Peyer's patch (tissue), 4 donors: ENCODE results near the gene ODC1.

Source experiments
- POLR2A ChIP-seq, 2 donors: fragments of 450-650 bp; IDR thresholded peaks; one replicate each; pipeline ENCODE4 v1.5.1; 2017; ENCODE audit warnings: antibody characterized with exemption in 2 of 2, mild to moderate bottlenecking in 2 of 2, moderate library complexity in 2 of 2
- TF ChIP-seq, protein P1 (sequence below), 6 experiments: fragments of 450-650 bp in 4 of 6; fragments of 200-600 bp in 2 of 6; sonication (generic) in 1 of 6; IDR thresholded peaks; one replicate each; pipeline ENCODE4 v1.5.1; 2017 to 2019; ENCODE audit warnings: antibody characterized with exemption in 6 of 6, mild to moderate bottlenecking in 3 of 6, moderate library complexity in 1 of 6

DNA sequence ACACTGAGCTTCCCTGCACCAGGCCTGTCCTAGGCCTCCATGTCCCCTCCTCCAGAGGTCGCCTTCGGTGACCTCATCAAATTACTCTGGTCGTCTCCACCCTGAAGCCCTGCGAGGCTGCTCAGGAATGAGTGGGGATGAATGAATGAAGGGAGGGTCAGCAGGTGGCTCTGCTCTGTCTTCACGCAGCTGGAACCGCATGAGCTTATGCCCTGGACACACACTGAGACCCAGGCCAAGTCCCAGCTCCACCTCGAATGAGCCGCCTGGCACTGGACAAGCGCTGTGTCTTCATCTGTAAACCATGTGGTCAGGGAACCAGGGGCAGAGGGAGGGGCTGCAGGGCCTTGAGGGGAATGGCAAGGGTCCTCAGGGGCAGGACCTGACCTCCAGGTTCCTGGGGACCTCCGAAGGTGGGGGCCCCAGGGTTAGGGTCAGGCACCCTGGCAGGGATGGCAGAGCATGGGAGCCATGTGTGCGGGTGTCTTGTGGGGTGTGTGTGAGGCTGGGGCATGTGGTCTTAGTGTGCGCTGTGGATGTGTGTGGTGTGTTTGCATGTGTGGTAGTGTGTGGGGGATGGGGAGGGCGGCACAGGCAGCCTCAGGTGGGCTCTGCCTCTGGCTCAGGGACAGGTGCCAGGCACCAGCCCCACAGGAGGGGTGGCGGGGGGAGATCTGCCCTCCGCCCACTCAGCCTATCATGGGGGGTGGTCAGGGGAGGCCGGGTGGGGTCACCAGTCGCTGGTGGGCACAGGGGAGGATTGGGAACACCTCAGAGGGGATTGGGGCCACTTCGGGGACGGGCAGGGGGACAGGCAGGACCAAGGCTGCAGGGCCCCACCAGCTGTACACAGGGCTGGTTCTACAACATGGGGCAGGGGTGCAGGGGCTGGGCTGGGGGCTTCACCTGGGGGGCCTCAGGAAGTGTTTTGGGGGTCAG is 13.9 kb downstream of the ODC1 start:
- TF ChIP-seq, protein P1, sequence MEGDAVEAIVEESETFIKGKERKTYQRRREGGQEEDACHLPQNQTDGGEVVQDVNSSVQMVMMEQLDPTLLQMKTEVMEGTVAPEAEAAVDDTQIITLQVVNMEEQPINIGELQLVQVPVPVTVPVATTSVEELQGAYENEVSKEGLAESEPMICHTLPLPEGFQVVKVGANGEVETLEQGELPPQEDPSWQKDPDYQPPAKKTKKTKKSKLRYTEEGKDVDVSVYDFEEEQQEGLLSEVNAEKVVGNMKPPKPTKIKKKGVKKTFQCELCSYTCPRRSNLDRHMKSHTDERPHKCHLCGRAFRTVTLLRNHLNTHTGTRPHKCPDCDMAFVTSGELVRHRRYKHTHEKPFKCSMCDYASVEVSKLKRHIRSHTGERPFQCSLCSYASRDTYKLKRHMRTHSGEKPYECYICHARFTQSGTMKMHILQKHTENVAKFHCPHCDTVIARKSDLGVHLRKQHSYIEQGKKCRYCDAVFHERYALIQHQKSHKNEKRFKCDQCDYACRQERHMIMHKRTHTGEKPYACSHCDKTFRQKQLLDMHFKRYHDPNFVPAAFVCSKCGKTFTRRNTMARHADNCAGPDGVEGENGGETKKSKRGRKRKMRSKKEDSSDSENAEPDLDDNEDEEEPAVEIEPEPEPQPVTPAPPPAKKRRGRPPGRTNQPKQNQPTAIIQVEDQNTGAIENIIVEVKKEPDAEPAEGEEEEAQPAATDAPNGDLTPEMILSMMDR (IDR thresholded peaks at IDR 0.05) = no peak
- TF ChIP-seq POLR2A (IDR thresholded peaks at IDR 0.05) = no peak
